CD14-positive monocyte (primary cell): ENCODE results near the gene POLH. TPM values are rescaled to one million over a fixed set of nuclear protein-coding genes. Genes with fewer than 3 reads are reported as not detected.
A peak's percentile ranks its signal among the peaks of the same experiment; 100 is the strongest.
"Not testable (repeated sequence)": the region's sequence is repeated elsewhere in the genome, so short reads cannot be mapped to it uniquely, and the experiment has no call there.

Experiments used
- DNase-seq, 3 donors: peaks; one replicate each; pipeline ENCODE4 v3.0.0-alpha.2; 2011 to 2022
- H2AFZ ChIP-seq: 2 replicates; pipeline ENCODE4 v1.6.0; 2012; ENCODE audit warnings: mild to moderate bottlenecking, low read depth, low read length, inconsistent platforms; ENCODE audit not compliant: insufficient read depth, poor library complexity, severe bottlenecking
- H3K27ac ChIP-seq, 2 donors: 1 replicate in 1 of 2; 2 replicates in 1 of 2; pipeline ENCODE4 v1.5.1; 2012 to 2013; ENCODE audit warnings: low read length in 2 of 2, control low read depth in 1 of 2, inconsistent platforms in 1 of 2, low read depth in 1 of 2, mild to moderate bottlenecking in 1 of 2
- H3K27me3 ChIP-seq, 2 donors: one replicate each; pipeline versions ENCODE4 v1.6.0 to v1.6.1; 2011 to 2013; ENCODE audit warnings: low read length in 2 of 2; ENCODE audit not compliant: control insufficient read depth in 2 of 2, insufficient read depth in 2 of 2
- H3K36me3 ChIP-seq, 2 donors: replicated peaks in 1 of 2; 1 replicate in 1 of 2; 2 replicates in 1 of 2; pipeline versions ENCODE4 v1.5.1 to v1.6.1; 2012 to 2013; ENCODE audit warnings: low read length in 2 of 2, control low read depth in 1 of 2, inconsistent platforms in 1 of 2, mild to moderate bottlenecking in 1 of 2; ENCODE audit not compliant: insufficient read depth in 2 of 2, control insufficient read depth in 1 of 2
- H3K4me1 ChIP-seq, 2 donors: 1 replicate in 1 of 2; 2 replicates in 1 of 2; pipeline versions ENCODE4 v1.5.1 to v1.6.1; 2012 to 2013; ENCODE audit warnings: low read length in 2 of 2, control low read depth in 1 of 2, inconsistent platforms in 1 of 2, mild to moderate bottlenecking in 1 of 2, moderate library complexity in 1 of 2; ENCODE audit not compliant: insufficient read depth in 2 of 2, control insufficient read depth in 1 of 2
- H3K4me2 ChIP-seq: replicated peaks from 2 replicates; pipeline ENCODE3; 2012; ENCODE audit warnings: low read length, moderate library complexity, mild to moderate bottlenecking; ENCODE audit not compliant: poor library complexity, severe bottlenecking; ENCODE audit errors: extremely low read depth
- H3K4me3 ChIP-seq, 3 experiments: fragments of 200-600 bp in 1 of 3; sonication (generic) in 1 of 3; replicated peaks in 1 of 3; 1 replicate in 2 of 3; 2 replicates in 1 of 3; pipeline ENCODE4 v1.5.1; 2011 to 2013; ENCODE audit warnings: low read length in 3 of 3, mild to moderate bottlenecking in 3 of 3, control low read depth in 2 of 3, low read depth in 2 of 3, inconsistent platforms in 1 of 3, moderate library complexity in 1 of 3
- H3K79me2 ChIP-seq: 2 replicates; pipeline ENCODE4 v1.6.0; 2012; ENCODE audit warnings: mild to moderate bottlenecking, control low read depth, inconsistent platforms, low read length, moderate library complexity; ENCODE audit not compliant: insufficient read depth
- H3K9ac ChIP-seq: 2 replicates; pipeline ENCODE4 v1.6.0; 2017; ENCODE audit warnings: low read length, mild to moderate bottlenecking; ENCODE audit not compliant: insufficient read depth, poor library complexity, severe bottlenecking
- H3K9me3 ChIP-seq, 2 donors: replicated peaks in 1 of 2; 1 replicate in 1 of 2; 2 replicates in 1 of 2; pipeline versions ENCODE4 v1.5.1 to v1.6.1; 2012 to 2013; ENCODE audit warnings: low read length in 2 of 2, control low read depth in 1 of 2; ENCODE audit not compliant: control insufficient read depth in 1 of 2, insufficient read depth in 1 of 2
- H4K20me1 ChIP-seq: 2 replicates; pipeline ENCODE4 v1.6.0; 2012; ENCODE audit warnings: mild to moderate bottlenecking, low read length, control low read depth, moderate library complexity; ENCODE audit not compliant: insufficient read depth
- H3K27ac Mint-ChIP-seq, 7 donors: one replicate each; pipeline ENCODE4 v1.8.0; 2020; ENCODE audit warnings: mild to moderate bottlenecking in 7 of 7, mixed read lengths in 7 of 7, moderate library complexity in 6 of 7, inconsistent platforms in 2 of 7
- H3K27me3 Mint-ChIP-seq, 3 donors: one replicate each; pipeline ENCODE4 v1.8.0; 2021 to 2022; ENCODE audit warnings: low read depth in 3 of 3, mild to moderate bottlenecking in 3 of 3, mixed read lengths in 3 of 3, moderate library complexity in 3 of 3, inconsistent platforms in 1 of 3
- H3K36me3 Mint-ChIP-seq, 2 donors: one replicate each; pipeline ENCODE4 v1.8.0; 2020; ENCODE audit warnings: mixed read lengths in 2 of 2, inconsistent platforms in 1 of 2, mild to moderate bottlenecking in 1 of 2
- H3K4me1 Mint-ChIP-seq: one replicate; pipeline ENCODE4 v1.8.0; 2020; ENCODE audit warnings: mild to moderate bottlenecking, mixed read lengths
- H3K4me3 Mint-ChIP-seq, 2 donors: one replicate each; pipeline ENCODE4 v1.8.0; 2020; ENCODE audit warnings: mild to moderate bottlenecking in 2 of 2, mixed read lengths in 2 of 2, moderate library complexity in 1 of 2
- H3K9me3 Mint-ChIP-seq, 7 donors: one replicate each; pipeline ENCODE4 v1.8.0; 2020 to 2022; ENCODE audit warnings: mixed read lengths in 7 of 7, mild to moderate bottlenecking in 6 of 7, moderate library complexity in 6 of 7, inconsistent platforms in 2 of 7
- WGBS: methylation state at CpG from one replicate; pipeline ENCODE4 v1.1.5; 2013; ENCODE audit warnings: missing lambda C conversion rate; ENCODE audit not compliant: insufficient coverage; 5-methylcytosine and 5-hydroxymethylcytosine counted together
- intact Hi-C, 2 donors: fragments of 100-400 bp; cut with micrococcal nuclease; formaldehyde crosslinking; loops; one replicate each; pipeline versions ENCODE4 v1.15.0 to v1.15.1; 2023
- polyA plus RNA-seq, 3 donors: library from polyadenylated mRNA; depleted of rRNA in 1 of 3; unstranded in 2 of 3; stranded (reverse) in 1 of 3; fragments of 300-500 nt in 2 of 3; fragments of >200 nt in 1 of 3; fragmentation: Illumina TruSeq in 2 of 3; gene quantifications; 1 replicate in 2 of 3; 2 replicates in 1 of 3; pipeline ENCODE4 v1.2.3, GENCODE V29; 2012 to 2021
- TF ChIP-seq, protein P1 (sequence below): fragments of 200-600 bp; IDR thresholded peaks from one replicate; pipeline ENCODE4 v1.8.0; 2022; ENCODE audit warnings: antibody characterized with exemption, mild to moderate bottlenecking

Gene POLH
- polyA plus RNA-seq, 3 donors, result 2.0 to 2.6 (median 2.1) TPM

DNA sequence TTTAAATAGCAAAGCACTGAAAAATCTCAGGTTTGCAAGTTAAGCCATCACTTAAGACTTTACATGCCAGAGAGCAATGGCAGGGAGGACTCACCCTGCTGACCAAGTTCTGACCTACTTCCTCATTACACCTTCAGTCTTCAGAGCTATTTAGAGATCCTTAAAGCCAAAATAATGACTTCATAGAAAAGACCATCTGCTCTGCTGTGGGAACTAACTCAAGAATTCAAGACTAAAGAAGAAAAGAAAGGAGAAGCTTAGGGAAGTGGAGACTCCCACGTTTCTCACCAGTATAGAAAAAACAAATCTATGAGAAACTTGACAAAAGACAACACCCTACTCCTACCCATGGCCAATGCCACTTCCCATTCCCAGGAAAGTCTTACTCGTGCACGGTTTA, 28.8 kb upstream of the POLH start:
- TF ChIP-seq, protein P1, sequence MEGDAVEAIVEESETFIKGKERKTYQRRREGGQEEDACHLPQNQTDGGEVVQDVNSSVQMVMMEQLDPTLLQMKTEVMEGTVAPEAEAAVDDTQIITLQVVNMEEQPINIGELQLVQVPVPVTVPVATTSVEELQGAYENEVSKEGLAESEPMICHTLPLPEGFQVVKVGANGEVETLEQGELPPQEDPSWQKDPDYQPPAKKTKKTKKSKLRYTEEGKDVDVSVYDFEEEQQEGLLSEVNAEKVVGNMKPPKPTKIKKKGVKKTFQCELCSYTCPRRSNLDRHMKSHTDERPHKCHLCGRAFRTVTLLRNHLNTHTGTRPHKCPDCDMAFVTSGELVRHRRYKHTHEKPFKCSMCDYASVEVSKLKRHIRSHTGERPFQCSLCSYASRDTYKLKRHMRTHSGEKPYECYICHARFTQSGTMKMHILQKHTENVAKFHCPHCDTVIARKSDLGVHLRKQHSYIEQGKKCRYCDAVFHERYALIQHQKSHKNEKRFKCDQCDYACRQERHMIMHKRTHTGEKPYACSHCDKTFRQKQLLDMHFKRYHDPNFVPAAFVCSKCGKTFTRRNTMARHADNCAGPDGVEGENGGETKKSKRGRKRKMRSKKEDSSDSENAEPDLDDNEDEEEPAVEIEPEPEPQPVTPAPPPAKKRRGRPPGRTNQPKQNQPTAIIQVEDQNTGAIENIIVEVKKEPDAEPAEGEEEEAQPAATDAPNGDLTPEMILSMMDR, result no peak
- Histone ChIP-seq H3K27ac (no peak overlapping the region), H3K27me3 (no peaks in the 10 kb centered on the region), H3K9me3 (no peaks in the 10 kb centered on the region), H2AFZ (no peak overlapping the region), H3K79me2 (no peaks in the 10 kb centered on the region), H3K36me3 (peaks cover 96% of the 10 kb centered on the region in 2 donors), H4K20me1 (no peaks in the 10 kb centered on the region), H3K4me2 (no peak overlapping the region), H3K4me3 (no peak overlapping the region), H3K4me1 (no peaks in the 10 kb centered on the region), H3K9ac (no peak overlapping the region)
- Mint-ChIP-seq H3K4me1 (no peaks in the 10 kb centered on the region), H3K9me3 (no peaks in the 10 kb centered on the region), H3K27me3 (no peaks in the 10 kb centered on the region), H3K27ac (peak overlapping the region in 2 of 7 donors; percentile 27 to 65), H3K4me3 (no peak overlapping the region), H3K36me3 (peaks cover 75 to 89% of the 10 kb centered on the region in 2 donors)
- WGBS, result no CpG with 5 or more reads among the region's 3 CpGs
- DNase-seq, result no peak
- intact Hi-C loops, result no loop called here

DNA sequence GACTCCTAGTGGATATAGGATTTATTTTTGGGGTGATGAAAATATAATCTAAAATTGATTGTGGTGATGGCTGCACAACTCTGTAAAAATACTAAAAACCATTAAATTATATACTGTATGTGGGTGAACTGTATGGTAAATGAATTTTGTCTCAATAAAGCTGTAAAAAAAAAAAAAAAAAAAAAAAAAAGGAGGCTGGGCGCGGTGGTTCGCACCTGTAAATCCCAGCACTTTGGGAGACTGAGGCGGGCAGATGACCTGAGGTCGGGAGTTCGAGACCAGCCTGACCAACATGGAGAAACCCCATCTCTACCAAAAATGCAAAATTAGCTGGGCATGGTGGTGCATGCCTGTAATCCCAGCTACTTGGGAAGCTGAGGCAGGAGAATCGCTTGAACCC, 18.4 kb upstream of the POLH start:
- H3K4me1 ChIP-seq, intact Hi-C loops, H3K9me3 Mint-ChIP-seq, H3K9ac ChIP-seq, H4K20me1 ChIP-seq, H3K4me3 ChIP-seq, H3K27me3 Mint-ChIP-seq, H3K27ac ChIP-seq, H3K9me3 ChIP-seq, H3K27ac Mint-ChIP-seq, H3K79me2 ChIP-seq, H3K4me2 ChIP-seq, H3K4me1 Mint-ChIP-seq, DNase-seq, H2AFZ ChIP-seq, H3K4me3 Mint-ChIP-seq, H3K27me3 ChIP-seq: not testable (repeated sequence)
- WGBS, result no CpG with 5 or more reads among the region's 7 CpGs
- peaks cover 76 to 97% of the 10 kb centered on the region in 2 donors for H3K36me3 Mint-ChIP-seq
- H3K36me3 ChIP-seq, result peaks cover 78 to 99% of the 10 kb centered on the region in 2 donors
